Measurements from ENCODE around the gene RFXANK. TPM values are rescaled to one million over a fixed set of nuclear protein-coding genes. Genes with fewer than 3 reads are reported as not detected.
A peak's percentile ranks its signal among the peaks of the same experiment; 100 is the strongest.

Gene RFXANK
- polyA plus RNA-seq, 2 of the 4 experiments (the other 2 are of a cell fraction): 23.4 to 30.6 TPM

DNA sequence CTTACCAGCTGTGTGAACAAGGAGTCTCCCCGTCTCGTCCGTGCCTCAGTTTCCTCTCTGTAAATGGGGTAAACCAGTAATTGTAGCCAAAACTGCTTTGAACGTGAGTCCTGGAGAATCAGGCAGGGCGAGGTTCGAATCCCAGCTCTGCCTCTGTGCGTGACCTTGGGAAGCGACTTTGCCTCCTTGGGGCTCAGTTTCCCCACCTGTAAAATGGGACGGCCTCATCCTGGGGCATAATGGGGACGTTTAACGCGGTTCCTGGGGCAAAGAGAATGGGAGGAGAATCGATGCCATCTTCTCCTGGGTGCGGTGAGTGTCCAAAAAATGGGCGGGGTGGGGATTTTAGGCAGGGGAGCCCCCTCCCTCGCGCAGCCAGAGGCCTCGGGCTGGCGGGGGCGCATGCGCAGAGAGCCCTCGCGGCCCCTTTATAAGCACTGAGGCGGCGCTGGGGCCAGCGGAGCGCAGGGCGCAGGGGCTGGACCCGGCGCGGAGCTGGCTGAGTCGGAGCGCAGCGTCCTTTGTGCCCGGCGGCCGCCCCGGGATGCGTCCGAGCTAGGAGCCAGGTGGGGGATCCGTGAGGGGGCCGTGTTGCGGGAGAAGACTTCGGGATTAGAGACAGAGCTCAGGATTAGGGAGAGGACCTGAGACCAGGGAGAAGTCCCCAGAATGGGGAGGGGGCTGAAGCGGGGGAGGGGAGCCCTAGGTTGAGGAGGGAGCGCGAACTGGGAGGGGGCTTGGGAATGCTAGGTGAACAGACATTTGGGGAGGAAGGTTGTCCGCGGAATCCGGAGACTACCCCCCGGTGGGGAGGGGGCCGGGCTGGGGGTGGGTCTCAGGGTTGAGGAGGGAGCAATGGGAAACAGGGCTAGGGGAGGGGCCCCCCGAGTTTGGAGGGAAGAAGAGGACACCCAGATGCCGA, 19.7 kb downstream of the RFXANK start, which contains the start of gene NCAN:
Gene NCAN, plus strand, starts transcription at position 460 of the 922 bp plus-strand sequence. CDS start 4,996 bp downstream, outside the sequence.
- TF ChIP-seq FOSL2 (IDR thresholded peaks at IDR 0.05) (no peak), FOSL2 (CRISPR knock-in tag; IDR thresholded peaks at IDR 0.05) (no peak), SMC3 (IDR thresholded peaks at IDR 0.05) (no peak), ZSCAN20 (CRISPR knock-in tag; IDR thresholded peaks at IDR 0.05) (no peak), RFX5 (IDR thresholded peaks at IDR 0.05) (no peak), HES2 (IDR thresholded peaks at IDR 0.05) (no peak), HOXB5 (CRISPR knock-in tag; IDR thresholded peaks at IDR 0.05) (no peak), HDAC2 (IDR thresholded peaks at IDR 0.05) (no peak), JUN (IDR thresholded peaks at IDR 0.05) (no peak)
- TF ChIP-seq, protein P1, sequence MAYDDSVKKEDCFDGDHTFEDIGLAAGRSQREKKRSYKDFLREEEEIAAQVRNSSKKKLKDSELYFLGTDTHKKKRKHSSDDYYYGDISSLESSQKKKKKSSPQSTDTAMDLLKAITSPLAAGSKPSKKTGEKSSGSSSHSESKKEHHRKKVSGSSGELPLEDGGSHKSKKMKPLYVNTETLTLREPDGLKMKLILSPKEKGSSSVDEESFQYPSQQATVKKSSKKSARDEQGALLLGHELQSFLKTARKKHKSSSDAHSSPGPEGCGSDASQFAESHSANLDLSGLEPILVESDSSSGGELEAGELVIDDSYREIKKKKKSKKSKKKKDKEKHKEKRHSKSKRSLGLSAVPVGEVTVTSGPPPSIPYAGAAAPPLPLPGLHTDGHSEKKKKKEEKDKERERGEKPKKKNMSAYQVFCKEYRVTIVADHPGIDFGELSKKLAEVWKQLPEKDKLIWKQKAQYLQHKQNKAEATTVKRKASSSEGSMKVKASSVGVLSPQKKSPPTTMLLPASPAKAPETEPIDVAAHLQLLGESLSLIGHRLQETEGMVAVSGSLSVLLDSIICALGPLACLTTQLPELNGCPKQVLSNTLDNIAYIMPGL (CRISPR knock-in tag; IDR thresholded peaks at IDR 0.05; ENCODE audit: borderline replicate concordance): no peak
- TF ChIP-seq, protein P2, sequence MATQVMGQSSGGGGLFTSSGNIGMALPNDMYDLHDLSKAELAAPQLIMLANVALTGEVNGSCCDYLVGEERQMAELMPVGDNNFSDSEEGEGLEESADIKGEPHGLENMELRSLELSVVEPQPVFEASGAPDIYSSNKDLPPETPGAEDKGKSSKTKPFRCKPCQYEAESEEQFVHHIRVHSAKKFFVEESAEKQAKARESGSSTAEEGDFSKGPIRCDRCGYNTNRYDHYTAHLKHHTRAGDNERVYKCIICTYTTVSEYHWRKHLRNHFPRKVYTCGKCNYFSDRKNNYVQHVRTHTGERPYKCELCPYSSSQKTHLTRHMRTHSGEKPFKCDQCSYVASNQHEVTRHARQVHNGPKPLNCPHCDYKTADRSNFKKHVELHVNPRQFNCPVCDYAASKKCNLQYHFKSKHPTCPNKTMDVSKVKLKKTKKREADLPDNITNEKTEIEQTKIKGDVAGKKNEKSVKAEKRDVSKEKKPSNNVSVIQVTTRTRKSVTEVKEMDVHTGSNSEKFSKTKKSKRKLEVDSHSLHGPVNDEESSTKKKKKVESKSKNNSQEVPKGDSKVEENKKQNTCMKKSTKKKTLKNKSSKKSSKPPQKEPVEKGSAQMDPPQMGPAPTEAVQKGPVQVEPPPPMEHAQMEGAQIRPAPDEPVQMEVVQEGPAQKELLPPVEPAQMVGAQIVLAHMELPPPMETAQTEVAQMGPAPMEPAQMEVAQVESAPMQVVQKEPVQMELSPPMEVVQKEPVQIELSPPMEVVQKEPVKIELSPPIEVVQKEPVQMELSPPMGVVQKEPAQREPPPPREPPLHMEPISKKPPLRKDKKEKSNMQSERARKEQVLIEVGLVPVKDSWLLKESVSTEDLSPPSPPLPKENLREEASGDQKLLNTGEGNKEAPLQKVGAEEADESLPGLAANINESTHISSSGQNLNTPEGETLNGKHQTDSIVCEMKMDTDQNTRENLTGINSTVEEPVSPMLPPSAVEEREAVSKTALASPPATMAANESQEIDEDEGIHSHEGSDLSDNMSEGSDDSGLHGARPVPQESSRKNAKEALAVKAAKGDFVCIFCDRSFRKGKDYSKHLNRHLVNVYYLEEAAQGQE (IDR thresholded peaks at IDR 0.05): no peak
- Histone ChIP-seq H3K4me2 (peak within 1 kb of the TSS; percentile 19; the same call in 1 of the 3 replicates), H3K4me3 (no peak within 1 kb of the TSS), H3K27ac (no peak within 1 kb of the TSS), H3K4me1 (no peaks in the 10 kb centered on the region), H3K9me3 (no peaks in the 10 kb centered on the region)
- FAIRE-seq: no peak
- POLR2A ChIA-PET: no interaction called here
- WGBS (ENCODE audit: missing lambda C conversion rate): 16% methylated on average over 21 of the region's 54 CpGs
- CTCF ChIA-PET: interaction anchor here (0.7 to 1.8 kb wide), 3 partner anchors 10 to 104 kb away, joined by 3 to 8 read pairs (median 3); no protein-coding TSS in a partner anchor
- ATAC-seq: peak in 1 of 2 experiments; percentile 55; a peak in 2 of 6 replicates
- no peak for DNase-seq (ENCODE audit: low read depth in 1 of 2, low spot score in 1 of 2)

DNA sequence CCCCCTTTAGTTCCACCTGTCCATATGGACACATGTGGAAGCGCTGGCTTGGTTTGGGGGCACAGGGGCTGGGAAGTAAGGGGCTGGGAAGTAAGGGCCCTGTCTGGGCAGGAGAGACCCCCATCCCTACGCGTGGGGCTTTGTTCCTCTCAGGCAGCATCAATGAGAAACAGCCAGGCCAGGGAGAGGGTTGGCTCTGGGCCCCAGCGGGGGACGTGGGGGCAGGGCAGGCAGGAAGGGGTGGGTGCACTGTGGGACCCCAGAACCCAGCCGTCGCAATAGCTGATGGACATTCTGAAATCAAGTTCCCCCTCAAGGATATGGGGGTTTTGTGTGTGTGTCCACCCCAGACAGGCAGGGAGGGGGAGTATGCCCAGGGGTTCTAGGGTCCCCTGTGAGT, 20.9 kb downstream of the RFXANK start:
- no peak for FAIRE-seq

More for the DNA sequence above, 20.9 kb downstream of the RFXANK start:
- ATAC-seq: no peak
- WGBS (ENCODE audit: missing lambda C conversion rate): 21% methylated on average over 5 of the region's 7 CpGs
- Histone ChIP-seq H3K4me2 (no peak overlapping the region), H3K9me3 (no peaks in the 10 kb centered on the region), H3K27ac (no peak overlapping the region), H3K4me1 (no peaks in the 10 kb centered on the region), H3K4me3 (no peak overlapping the region)
- CTCF ChIA-PET: interaction anchor here (1.0 kb wide), 1 partner anchor 12 kb away, joined by 4 read pairs; no protein-coding TSS in a partner anchor
- TF ChIP-seq USF2 (IDR thresholded peaks at IDR 0.05): no peak
- TF ChIP-seq HES2 (IDR thresholded peaks at IDR 0.05): no peak
- no peak for TF ChIP-seq HOXA7 (CRISPR knock-in tag; IDR thresholded peaks at IDR 0.05)
- TF ChIP-seq KDM1A (IDR thresholded peaks at IDR 0.05; ENCODE audit: low read depth): no peak
- TF ChIP-seq ESRRA (IDR thresholded peaks at IDR 0.05; ENCODE audit: borderline replicate concordance, low read length): no peak
- TF ChIP-seq CHD4 (IDR thresholded peaks at IDR 0.05; ENCODE audit: borderline replicate concordance): no peak
- no peak for DNase-seq (ENCODE audit: low read depth in 1 of 2, low spot score in 1 of 2)
- POLR2A ChIA-PET: no interaction called here
